ENCODE measurements around the gene GFI1B.
"Not testable (repeated sequence)": the region's sequence is repeated elsewhere in the genome, so short reads cannot be mapped to it uniquely, and the experiment has no call there.

The GFI1B gene

DNA sequence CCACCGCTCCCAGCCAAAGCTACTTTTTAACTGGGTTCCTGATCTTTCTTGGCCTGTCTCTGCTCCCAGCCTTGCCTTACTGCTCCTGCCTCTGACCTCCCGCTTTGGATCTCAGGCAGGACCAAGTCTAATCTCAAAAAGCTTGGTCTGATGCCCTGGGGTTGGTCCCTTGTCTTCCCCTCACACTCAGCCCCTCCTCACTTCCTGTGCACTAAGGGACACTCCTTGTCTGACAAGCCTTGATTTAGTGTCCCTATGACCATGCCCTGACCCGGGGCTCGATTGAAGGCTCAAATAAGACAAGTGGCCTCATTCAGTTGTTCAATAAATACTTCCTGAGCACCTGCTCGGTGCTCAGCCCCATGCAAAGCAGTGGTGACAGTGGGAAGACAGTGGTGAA, 48.6 kb downstream of the GFI1B start:
- Histone ChIP-seq H3K9ac (ENCODE audit: low read depth, low read length) (no peak overlapping the region), H3K36me3 (ENCODE audit: insufficient read depth, low read length) (no peaks in the 10 kb centered on the region), H3K4me2 (ENCODE audit: low read length) (no peak overlapping the region), H3K27me3 (ENCODE audit: control insufficient read depth, insufficient read depth, low read length) (no peaks in the 10 kb centered on the region), H3K4me3 (ENCODE audit: low read length) (no peak overlapping the region), H3K4me1 (ENCODE audit: control insufficient read depth, insufficient read depth, low read length) (peaks cover 9% of the 10 kb centered on the region), H3K9me3 (replicated peaks; ENCODE audit: low read length) (no peaks in the 10 kb centered on the region)

DNA sequence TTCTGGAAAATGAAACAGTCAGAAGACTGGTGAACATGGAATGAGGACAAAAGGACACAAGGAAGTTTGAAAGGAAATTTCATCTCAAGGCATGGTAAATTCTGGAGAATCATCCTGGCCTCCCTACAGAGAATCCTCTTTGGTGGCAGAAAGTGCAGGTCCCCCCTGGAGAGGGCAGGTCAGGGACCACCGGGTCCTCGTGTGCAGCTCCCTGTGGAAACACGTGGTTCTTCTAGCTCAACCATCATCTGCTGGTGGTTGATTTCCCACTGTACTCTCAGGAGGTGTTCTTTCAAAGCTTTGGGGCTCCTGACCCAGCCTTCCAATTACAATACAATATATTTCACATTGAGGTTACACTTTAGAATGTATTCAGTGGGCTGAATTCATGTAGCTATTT, 49.7 kb downstream of the GFI1B start:
- no peaks in the 10 kb centered on the region for H3K9me3 ChIP-seq (replicated peaks; ENCODE audit: low read length)
- H3K36me3 ChIP-seq (ENCODE audit: insufficient read depth, low read length): peaks cover 2% of the 10 kb centered on the region
- peaks cover 9% of the 10 kb centered on the region for H3K4me1 ChIP-seq (ENCODE audit: control insufficient read depth, insufficient read depth, low read length)
- no peaks in the 10 kb centered on the region for H3K27me3 ChIP-seq (ENCODE audit: control insufficient read depth, insufficient read depth, low read length)
- H3K4me3 ChIP-seq (ENCODE audit: low read length): no peak overlapping the region
- H3K9ac ChIP-seq (ENCODE audit: low read depth, low read length): no peak overlapping the region
- no peak overlapping the region for H3K4me2 ChIP-seq (ENCODE audit: low read length)

DNA sequence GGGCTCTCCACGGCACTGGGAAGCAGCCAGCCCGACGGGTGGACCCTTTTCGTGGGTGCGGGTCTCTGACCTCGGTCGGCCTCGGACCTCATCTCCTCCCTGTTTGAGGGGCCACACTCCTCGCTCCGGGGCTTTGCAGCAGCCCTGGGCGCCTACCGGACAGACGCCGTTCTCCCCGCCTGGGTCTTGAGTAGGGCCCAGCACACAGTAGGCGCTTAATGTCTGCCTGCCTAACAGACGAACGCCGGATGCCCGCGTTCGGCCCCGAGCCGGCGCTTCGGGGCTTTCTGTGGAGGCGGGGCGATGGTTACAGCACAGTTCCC, 51.5 kb downstream of the GFI1B start:
- H3K36me3 ChIP-seq (ENCODE audit: insufficient read depth, low read length): peaks cover 7% of the 10 kb centered on the region

DNA sequence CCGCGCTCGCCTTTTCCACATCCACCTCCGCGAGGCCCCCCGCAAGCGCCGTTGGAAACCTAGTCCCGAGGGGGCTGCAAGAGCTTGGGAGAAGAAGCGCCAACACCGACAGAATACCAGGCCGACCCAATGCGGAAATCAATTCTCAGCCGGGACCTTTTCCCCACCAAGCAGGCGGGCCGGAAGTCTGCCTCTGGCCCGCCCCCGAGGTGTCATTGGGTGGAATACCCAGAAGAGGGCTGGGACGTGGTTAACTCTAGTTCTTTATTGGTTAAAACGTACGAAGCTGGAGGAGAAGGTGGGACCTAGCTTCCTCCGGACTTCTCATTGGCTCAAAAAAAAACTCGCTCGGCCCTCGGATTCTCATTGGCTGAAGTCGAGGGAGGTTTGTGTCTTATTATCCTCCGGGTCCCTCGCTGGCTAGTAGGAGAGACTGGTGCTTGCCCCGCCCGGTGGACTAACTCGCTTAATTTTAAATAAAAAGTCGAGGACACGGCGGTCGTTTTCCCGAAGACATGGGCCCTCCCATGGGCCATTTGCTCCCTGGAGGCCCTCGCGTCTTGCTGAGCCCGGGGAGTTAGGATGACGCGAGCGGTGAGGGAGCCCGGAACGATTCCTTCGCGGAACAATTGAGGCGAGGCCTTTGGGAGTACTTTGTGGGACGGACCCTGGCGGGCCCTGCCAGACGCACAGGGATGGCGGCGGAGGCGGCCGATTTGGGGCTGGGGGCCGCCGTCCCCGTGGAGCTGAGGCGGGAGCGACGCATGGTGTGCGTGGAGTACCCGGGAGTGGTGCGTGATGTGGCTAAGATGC, 52.0 kb downstream of the GFI1B start, which contains the start of gene GTF3C5:
GTF3C5 (plus strand) TSS at position 681 of the 813 bp plus-strand sequence; CDS start at position 696, 15 bp downstream.
- H3K36me3 ChIP-seq (ENCODE audit: insufficient read depth, low read length): peaks cover 7% of the 10 kb centered on the region
- no peaks in the 10 kb centered on the region for H3K9me3 ChIP-seq (replicated peaks; ENCODE audit: low read length)
- no peaks in the 10 kb centered on the region for H3K27me3 ChIP-seq (ENCODE audit: control insufficient read depth, insufficient read depth, low read length)
- H3K4me3 ChIP-seq (ENCODE audit: low read length): peak within 1 kb of the TSS; percentile 97
- H3K9ac ChIP-seq (ENCODE audit: low read depth, low read length): peak within 1 kb of the TSS; percentile 99
- peak within 1 kb of the TSS; percentile 96 for H3K4me2 ChIP-seq (ENCODE audit: low read length)
- peaks cover 9% of the 10 kb centered on the region for H3K4me1 ChIP-seq (ENCODE audit: control insufficient read depth, insufficient read depth, low read length)

More for the DNA sequence above, 51.5 kb downstream of the GFI1B start:
- peak overlapping the region; percentile 84 for H3K4me3 ChIP-seq (ENCODE audit: low read length)
- peak overlapping the region; percentile 99 for H3K9ac ChIP-seq (ENCODE audit: low read depth, low read length)
- peaks cover 9% of the 10 kb centered on the region for H3K4me1 ChIP-seq (ENCODE audit: control insufficient read depth, insufficient read depth, low read length)
- H3K4me2 ChIP-seq (ENCODE audit: low read length): peak overlapping the region; percentile 96
- no peaks in the 10 kb centered on the region for H3K27me3 ChIP-seq (ENCODE audit: control insufficient read depth, insufficient read depth, low read length)
- no peaks in the 10 kb centered on the region for H3K9me3 ChIP-seq (replicated peaks; ENCODE audit: low read length)

DNA sequence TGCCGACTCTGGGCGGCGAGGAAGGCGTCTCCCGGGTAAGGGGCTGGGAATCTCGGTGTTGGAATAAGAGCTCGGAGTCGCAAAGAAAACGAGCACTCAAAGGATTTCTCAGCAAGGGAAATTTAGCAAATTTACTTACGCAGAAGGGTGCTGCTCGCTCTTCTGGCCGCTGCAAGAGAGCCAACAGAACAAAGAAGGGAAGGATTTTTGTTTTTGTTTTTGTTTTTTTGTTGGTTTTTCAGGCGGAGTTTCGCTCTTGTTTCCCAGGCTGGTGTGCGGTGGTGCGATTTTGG, 52.6 kb downstream of the GFI1B start:
- H3K9me3 ChIP-seq (replicated peaks; ENCODE audit: low read length): no peaks in the 10 kb centered on the region
- no peaks in the 10 kb centered on the region for H3K27me3 ChIP-seq (ENCODE audit: control insufficient read depth, insufficient read depth, low read length)
- peak overlapping the region; percentile 84 for H3K4me2 ChIP-seq (ENCODE audit: low read length)
- peak overlapping the region; percentile 97 for H3K4me3 ChIP-seq (ENCODE audit: low read length)
- H3K36me3 ChIP-seq (ENCODE audit: insufficient read depth, low read length): peaks cover 7% of the 10 kb centered on the region
- H3K9ac ChIP-seq (ENCODE audit: low read depth, low read length): peak overlapping the region; percentile 99
- H3K4me1 ChIP-seq (ENCODE audit: control insufficient read depth, insufficient read depth, low read length): peaks cover 9% of the 10 kb centered on the region

DNA sequence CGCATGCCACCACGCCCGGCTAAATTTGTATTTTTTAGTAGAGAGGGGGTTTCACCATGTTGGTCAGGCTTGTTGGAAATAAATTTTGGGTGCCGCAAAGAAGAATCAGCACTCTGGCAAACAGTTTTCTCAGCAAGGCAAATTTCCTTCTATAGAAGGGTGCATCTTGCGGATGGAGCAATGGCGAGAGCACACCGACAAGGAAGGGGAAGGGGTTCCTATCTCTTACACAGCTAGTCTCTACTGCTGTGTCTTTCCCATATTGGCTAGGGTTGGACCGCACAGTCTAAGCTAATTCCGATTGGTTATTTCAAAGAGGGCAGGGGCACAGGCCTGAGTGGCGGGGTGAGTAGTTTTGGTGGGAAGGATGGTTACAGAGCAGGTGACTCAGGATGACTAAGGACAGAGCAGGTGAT, 53.0 kb downstream of the GFI1B start:
- Histone ChIP-seq H3K27me3 (ENCODE audit: control insufficient read depth, insufficient read depth, low read length) (no peaks in the 10 kb centered on the region), H3K36me3 (ENCODE audit: insufficient read depth, low read length) (peaks cover 7% of the 10 kb centered on the region), H3K9ac (ENCODE audit: low read depth, low read length) (peak overlapping the region; percentile 99), H3K4me1 (ENCODE audit: control insufficient read depth, insufficient read depth, low read length) (peaks cover 9% of the 10 kb centered on the region), H3K4me3 (ENCODE audit: low read length) (peak overlapping the region; percentile 97), H3K4me2 (ENCODE audit: low read length) (peak overlapping the region; percentile 84), H3K9me3 (replicated peaks; ENCODE audit: low read length) (no peaks in the 10 kb centered on the region)

DNA sequence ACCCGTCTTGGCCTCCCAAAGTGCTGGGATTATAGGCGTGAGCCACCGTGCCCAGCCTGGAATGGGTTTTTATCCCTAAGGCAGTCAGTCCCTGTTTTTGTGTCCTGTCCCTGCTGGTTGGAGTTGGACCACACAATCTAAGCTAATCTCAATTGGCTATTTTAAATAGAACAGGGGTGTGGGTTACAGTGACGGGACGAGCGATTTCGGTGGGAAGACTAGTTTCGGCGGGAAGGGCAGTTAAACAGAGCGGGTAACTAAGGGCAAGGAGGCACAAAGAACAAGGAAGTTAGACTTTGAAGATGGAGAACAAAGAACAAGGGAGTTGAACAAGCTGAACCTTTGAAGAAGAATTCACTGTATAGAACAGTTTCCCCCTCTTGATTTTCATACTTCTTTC, 53.7 kb downstream of the GFI1B start:
- Histone ChIP-seq H3K4me3 (ENCODE audit: low read length) (peak overlapping the region; percentile 97), H3K4me1 (ENCODE audit: control insufficient read depth, insufficient read depth, low read length) (peaks cover 9% of the 10 kb centered on the region)

DNA sequence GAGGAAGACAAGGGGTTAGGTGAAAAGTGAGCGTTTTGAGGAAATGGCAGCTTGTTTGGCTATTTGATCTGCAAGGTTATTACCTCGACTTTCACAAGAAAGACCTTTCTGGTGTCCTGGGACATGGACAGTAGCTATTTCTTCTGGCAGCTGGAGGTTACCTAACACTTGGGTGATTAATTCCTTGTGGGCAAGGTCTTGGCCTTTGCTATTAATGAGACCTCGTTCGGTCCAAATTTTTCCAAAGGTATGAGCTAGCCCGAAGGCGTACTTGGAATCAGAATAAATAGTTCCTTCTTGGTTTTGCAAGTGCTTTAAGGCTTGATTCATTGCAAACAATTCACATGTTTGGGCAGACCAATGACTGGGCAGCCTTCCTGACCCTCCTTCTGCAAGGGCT, 57.2 kb downstream of the GFI1B start:
- H3K9me3 ChIP-seq (replicated peaks; ENCODE audit: low read length): no peaks in the 10 kb centered on the region
- H3K4me1 ChIP-seq (ENCODE audit: control insufficient read depth, insufficient read depth, low read length): peaks cover 4% of the 10 kb centered on the region
- no peak overlapping the region for H3K4me2 ChIP-seq (ENCODE audit: low read length)
- H3K4me3 ChIP-seq (ENCODE audit: low read length): no peak overlapping the region
- peaks cover 10% of the 10 kb centered on the region for H3K36me3 ChIP-seq (ENCODE audit: insufficient read depth, low read length)
- no peaks in the 10 kb centered on the region for H3K27me3 ChIP-seq (ENCODE audit: control insufficient read depth, insufficient read depth, low read length)
- H3K9ac ChIP-seq (ENCODE audit: low read depth, low read length): no peak overlapping the region

More for the DNA sequence above, 53.7 kb downstream of the GFI1B start:
- Histone ChIP-seq H3K9me3 (replicated peaks; ENCODE audit: low read length) (no peaks in the 10 kb centered on the region), H3K4me2 (ENCODE audit: low read length) (peak overlapping the region; percentile 84), H3K36me3 (ENCODE audit: insufficient read depth, low read length) (peaks cover 10% of the 10 kb centered on the region), H3K9ac (ENCODE audit: low read depth, low read length) (no peak overlapping the region), H3K27me3 (ENCODE audit: control insufficient read depth, insufficient read depth, low read length) (no peaks in the 10 kb centered on the region)

DNA sequence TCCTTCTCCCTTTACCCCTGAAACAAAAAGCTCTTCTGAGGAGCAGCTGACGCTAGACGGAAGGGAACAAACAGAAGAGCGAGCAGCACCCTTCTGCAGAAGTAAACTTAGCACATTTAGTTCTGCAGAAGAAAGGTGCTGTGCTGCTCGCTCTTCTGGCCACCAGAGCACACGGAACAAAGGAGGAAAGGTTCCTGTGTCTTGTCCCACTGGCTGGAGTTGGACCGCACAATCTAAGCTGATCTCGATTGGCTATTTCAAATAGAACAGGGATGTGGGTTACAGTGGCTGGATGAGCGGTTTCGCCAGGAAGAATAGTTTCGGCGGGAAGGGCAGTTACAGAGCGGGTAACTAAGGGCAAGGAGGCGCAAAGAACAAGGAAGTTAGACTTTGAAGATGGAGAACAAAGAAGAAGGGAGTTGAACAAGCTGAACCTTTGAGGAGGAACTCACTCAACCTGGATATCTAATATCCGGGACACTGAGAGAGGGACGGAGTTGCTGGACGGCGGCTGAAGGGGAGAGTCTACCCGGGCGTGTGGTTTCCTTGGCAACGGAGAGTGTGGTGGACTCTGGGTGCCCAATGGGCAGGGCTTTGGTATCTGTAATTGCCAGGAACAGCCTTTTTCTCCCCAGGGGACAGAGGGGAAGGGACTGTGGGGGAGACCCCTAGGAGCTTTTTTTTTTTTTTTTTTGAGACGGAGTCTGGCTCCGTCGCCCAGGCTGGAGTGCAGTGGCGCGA, 59.5 kb downstream of the GFI1B start:
- Histone ChIP-seq H3K27me3 (ENCODE audit: control insufficient read depth, insufficient read depth, low read length) (no peaks in the 10 kb centered on the region), H3K36me3 (ENCODE audit: insufficient read depth, low read length) (peaks cover 23% of the 10 kb centered on the region), H3K4me1 (ENCODE audit: control insufficient read depth, insufficient read depth, low read length) (no peaks in the 10 kb centered on the region), H3K9ac (ENCODE audit: low read depth, low read length) (no peak overlapping the region), H3K4me3 (ENCODE audit: low read length) (no peak overlapping the region), H3K4me2 (ENCODE audit: low read length) (no peak overlapping the region), H3K9me3 (replicated peaks; ENCODE audit: low read length) (no peaks in the 10 kb centered on the region)

DNA sequence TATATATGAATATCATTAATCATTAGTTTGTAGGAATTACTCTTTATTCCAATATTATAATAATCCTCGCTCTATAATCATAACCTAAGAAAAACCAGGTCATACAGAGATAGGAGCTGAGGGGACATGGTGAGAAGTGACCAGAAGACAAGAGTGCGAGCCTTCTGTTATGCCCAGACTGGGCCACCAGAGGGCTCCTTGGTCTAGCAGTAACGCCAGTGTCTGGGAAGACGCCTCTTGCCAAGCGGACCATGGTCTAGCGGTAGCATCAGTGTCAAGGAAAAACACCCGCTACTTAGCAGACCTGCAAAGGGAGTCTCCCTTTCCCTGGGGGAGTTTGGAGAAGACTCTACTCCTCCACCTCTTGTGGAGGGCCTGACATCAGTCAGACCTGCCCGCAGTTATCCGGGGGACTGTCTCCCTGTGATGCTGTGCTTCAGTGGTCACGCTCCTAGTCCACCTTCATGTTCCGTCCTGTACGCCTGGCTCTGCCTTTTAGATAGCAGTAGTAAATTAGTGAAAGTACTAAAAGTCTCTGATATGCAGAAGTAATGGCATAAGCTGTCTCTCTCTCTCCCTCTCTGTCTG, 62.5 kb downstream of the GFI1B start:
- H3K4me1 ChIP-seq (ENCODE audit: control insufficient read depth, insufficient read depth, low read length); H3K9me3 ChIP-seq (replicated peaks; ENCODE audit: low read length); H3K9ac ChIP-seq (ENCODE audit: low read depth, low read length); H3K27me3 ChIP-seq (ENCODE audit: control insufficient read depth, insufficient read depth, low read length); H3K4me2 ChIP-seq (ENCODE audit: low read length); H3K4me3 ChIP-seq (ENCODE audit: low read length): not testable (repeated sequence)
- peaks cover 38% of the 10 kb centered on the region for H3K36me3 ChIP-seq (ENCODE audit: insufficient read depth, low read length)

Measured in skeletal muscle satellite cell (primary cell).